ENCODE measurements around the gene KMT2D.

Gene KMT2D

DNA sequence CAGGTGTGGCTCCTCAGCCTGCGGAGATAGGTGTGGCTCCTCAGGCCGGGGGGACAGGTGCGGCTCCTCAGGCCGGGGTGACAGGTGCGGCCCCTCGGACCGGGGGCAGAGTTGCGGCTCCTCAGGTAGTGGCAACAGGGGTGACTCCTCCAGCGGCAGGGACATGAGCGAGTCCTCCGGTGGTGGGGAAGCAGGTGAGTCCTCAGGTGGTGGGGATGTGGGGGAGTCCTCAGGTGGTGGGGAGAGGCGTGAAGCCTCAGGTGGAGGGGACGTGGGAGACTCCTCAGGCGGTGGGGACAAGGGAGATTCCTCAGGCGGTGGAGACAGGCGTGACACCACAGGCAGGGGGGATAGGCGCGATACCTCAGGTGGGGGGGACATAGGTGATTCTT, 9.2 kb downstream of the KMT2D start:
- no peak overlapping the region for H3K27ac ChIP-seq (ENCODE audit: low read depth, low read length, severe bottlenecking)
- H3K36me3 ChIP-seq (ENCODE audit: control insufficient read depth, insufficient read depth, low read length): peaks cover 98% of the 10 kb centered on the region
- WGBS, 2 experiments (ENCODE audit: insufficient coverage in 2 of 2): 98% methylated on average over 9 to 18 of the region's 18 CpGs
- H3K4me3 ChIP-seq (ENCODE audit: extremely low read depth, insufficient read depth, low read length, poor library complexity, severe bottlenecking): no peak overlapping the region
- H3K9me3 ChIP-seq (ENCODE audit: control insufficient read depth, low read length): no peaks in the 10 kb centered on the region
- peaks cover 28% of the 10 kb centered on the region for H3K4me1 ChIP-seq (ENCODE audit: control insufficient read depth, insufficient read depth, low read length, poor library complexity, severe bottlenecking)

DNA sequence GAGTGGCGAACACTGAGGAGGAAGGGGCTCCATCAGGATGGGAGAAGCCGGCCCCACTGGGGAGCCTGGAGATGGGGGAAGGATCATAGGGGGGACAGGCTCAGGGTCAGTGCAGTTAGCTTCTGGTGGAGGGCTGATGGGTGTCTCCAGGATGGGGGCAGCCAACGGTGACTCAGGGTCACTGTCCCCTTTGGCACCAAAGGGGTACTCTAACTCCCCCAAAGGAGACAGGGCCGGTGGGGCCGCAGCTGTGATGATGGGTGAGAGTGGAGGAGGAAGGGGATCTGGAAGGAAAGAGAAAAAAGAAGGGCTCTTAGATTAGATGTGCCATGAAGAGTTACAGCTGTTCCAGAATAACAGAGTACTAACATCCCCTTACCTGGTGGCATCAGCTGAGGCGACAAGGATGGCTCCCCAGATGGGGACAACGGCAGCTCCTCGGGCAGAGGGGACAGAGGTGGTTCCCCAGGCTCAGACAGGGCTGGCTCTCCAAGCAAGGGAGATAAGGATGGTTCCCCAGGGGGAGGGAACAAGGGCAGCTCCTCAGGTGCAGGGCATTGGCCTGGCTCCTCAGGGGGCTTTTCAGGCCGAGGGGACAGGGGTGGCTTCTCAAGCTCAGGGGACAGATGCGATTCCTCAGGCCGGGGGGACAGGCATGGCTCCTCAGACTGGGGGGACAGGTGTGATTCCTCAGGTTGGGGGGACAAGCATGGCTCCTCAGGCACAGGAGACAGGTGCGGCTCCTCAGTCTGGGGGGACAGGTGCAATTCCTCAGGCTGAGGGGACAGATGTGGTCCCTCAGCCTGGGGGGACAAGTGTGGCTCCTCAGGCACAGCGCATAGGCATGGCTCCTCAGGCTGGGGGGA, 9.9 kb downstream of the KMT2D start:
- 92 to 93% methylated on average over 8 to 11 of the region's 13 CpGs for WGBS, 2 experiments (ENCODE audit: insufficient coverage in 2 of 2)
- Histone ChIP-seq H3K27ac (ENCODE audit: low read depth, low read length, severe bottlenecking) (no peak overlapping the region), H3K9me3 (ENCODE audit: control insufficient read depth, low read length) (no peaks in the 10 kb centered on the region), H3K36me3 (ENCODE audit: control insufficient read depth, insufficient read depth, low read length) (peaks cover 100% of the 10 kb centered on the region), H3K4me3 (ENCODE audit: extremely low read depth, insufficient read depth, low read length, poor library complexity, severe bottlenecking) (no peak overlapping the region), H3K4me1 (ENCODE audit: control insufficient read depth, insufficient read depth, low read length, poor library complexity, severe bottlenecking) (peaks cover 22% of the 10 kb centered on the region)

DNA sequence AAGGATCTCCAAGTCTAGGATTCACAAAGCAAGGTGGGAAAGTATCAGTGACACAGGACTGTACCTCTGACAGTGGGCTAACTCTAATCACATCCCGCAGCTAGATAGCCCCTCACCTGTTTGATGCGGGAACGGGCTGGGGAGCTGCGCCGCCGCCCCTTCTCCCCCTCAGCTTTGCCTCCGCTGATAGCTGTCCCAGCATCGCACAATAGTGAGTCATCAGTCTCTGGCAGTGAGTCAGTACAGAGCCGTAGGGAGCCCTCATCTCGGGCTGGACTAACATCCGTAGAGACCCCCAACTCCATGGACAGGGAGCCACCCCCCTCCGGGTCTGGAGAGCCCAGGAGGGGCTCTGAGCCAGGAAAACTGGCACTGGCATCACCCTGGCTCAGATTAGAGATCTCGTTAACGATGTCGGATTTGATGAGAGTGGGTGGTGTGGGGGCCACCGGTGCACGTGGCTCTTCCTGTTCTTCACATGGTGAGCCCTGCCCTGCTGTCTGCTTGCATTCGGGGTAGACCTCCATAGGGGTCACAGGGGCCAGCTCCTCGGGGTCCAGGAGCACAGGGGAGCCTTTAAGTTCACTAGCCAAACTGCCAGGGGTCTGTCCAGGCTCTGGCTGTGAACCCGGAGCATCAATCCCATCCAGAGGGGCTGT, 10.9 kb downstream of the KMT2D start:
- Histone ChIP-seq H3K27ac (ENCODE audit: low read depth, low read length, severe bottlenecking) (peak overlapping the region; percentile 26), H3K4me1 (ENCODE audit: control insufficient read depth, insufficient read depth, low read length, poor library complexity, severe bottlenecking) (peaks cover 20% of the 10 kb centered on the region), H3K36me3 (ENCODE audit: control insufficient read depth, insufficient read depth, low read length) (peaks cover 99% of the 10 kb centered on the region), H3K4me3 (ENCODE audit: extremely low read depth, insufficient read depth, low read length, poor library complexity, severe bottlenecking) (no peak overlapping the region), H3K9me3 (ENCODE audit: control insufficient read depth, low read length) (no peaks in the 10 kb centered on the region)
- 90% methylated on average over 16 to 20 of the region's 20 CpGs for WGBS, 2 experiments (ENCODE audit: insufficient coverage in 2 of 2)

DNA sequence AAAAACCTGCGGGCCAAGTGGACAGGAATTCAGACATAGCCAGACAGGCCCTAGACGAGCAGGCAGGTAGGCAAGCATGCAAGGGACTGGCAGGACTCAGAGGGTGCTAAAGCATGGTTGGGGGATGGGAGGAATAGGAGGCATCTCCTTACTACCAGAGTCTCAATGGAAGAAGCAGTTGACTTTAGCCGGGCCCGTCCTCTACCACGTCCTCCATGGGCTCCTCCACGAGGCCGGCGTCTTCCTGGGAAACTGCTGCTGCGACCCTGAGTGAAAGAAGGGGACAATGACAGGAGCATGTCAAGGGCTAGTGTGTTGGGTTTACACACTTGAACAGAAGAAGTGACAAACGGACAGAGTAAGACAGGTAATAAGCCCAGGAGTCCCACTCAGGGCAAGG, 11.6 kb downstream of the KMT2D start:
- Histone ChIP-seq H3K9me3 (ENCODE audit: control insufficient read depth, low read length) (no peaks in the 10 kb centered on the region), H3K4me3 (ENCODE audit: extremely low read depth, insufficient read depth, low read length, poor library complexity, severe bottlenecking) (no peak overlapping the region), H3K4me1 (ENCODE audit: control insufficient read depth, insufficient read depth, low read length, poor library complexity, severe bottlenecking) (peaks cover 20% of the 10 kb centered on the region), H3K36me3 (ENCODE audit: control insufficient read depth, insufficient read depth, low read length) (peaks cover 99% of the 10 kb centered on the region), H3K27ac (ENCODE audit: low read depth, low read length, severe bottlenecking) (no peak overlapping the region)
- WGBS, 2 experiments (ENCODE audit: insufficient coverage in 2 of 2): 98% methylated on average over 8 to 9 of the region's 10 CpGs

DNA sequence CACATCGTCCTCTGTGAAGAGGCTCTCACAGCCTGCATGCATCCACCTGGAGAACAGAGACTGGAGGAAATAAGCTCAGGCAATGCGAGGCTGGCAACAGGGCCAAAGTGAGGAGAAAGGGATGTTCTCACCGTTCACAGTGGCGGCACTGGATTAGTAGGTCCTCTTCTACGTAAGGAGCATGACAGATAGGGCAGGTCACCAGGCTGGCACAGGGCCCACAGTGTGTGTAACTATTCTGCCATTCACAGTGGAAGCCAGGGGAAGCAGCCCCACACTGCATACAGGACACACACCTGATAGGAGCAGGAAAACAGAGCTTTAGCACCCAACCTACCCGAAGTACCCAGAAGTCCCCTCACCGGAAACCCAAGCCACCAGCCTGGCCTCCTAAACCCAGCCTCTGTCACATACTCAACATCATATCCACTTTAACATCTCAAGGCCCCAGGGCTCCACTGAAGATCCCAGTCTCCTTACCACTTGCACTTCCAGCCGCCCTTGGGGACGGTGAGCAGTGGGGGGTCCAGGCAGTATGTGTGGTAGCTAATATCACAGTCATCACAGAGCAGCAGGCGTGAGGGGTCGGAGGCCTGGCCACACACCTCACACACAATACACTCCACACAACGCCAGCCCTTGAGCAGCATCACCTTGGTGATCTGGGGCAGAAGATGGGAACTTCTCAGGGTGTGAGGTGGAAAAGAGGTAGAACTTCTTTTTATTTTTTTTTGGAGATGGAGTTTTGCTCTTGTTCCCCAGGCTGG, 14.3 kb downstream of the KMT2D start:
- Histone ChIP-seq H3K4me3 (ENCODE audit: extremely low read depth, insufficient read depth, low read length, poor library complexity, severe bottlenecking) (no peak overlapping the region), H3K36me3 (ENCODE audit: control insufficient read depth, insufficient read depth, low read length) (peaks cover 99% of the 10 kb centered on the region), H3K4me1 (ENCODE audit: control insufficient read depth, insufficient read depth, low read length, poor library complexity, severe bottlenecking) (peaks cover 20% of the 10 kb centered on the region), H3K27ac (ENCODE audit: low read depth, low read length, severe bottlenecking) (no peak overlapping the region), H3K9me3 (ENCODE audit: control insufficient read depth, low read length) (no peaks in the 10 kb centered on the region)
- WGBS, 2 experiments (ENCODE audit: insufficient coverage in 2 of 2): 98 to 100% methylated on average over 7 of the region's 12 CpGs

DNA sequence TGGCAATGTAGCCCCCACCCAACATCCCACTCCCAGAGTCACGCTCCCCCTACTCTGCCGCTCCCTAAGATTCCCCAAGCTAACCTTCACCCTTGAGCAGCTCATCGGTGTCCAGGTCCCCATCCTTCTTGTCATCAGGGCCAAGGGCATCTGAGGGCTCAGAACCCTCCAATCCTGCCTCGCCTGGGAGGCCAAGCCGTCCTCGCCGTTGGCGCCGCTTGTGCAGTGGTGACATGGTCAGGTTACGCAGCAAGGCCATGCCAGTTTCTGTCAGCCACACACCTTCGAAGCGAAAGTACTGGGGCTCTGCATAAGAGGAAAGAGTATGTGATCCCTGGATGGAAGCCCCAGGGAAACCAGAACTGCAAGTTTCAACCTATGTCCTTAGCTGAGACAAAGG, 15.9 kb downstream of the KMT2D start:
- Histone ChIP-seq H3K36me3 (ENCODE audit: control insufficient read depth, insufficient read depth, low read length) (peaks cover 99% of the 10 kb centered on the region), H3K9me3 (ENCODE audit: control insufficient read depth, low read length) (no peaks in the 10 kb centered on the region), H3K4me1 (ENCODE audit: control insufficient read depth, insufficient read depth, low read length, poor library complexity, severe bottlenecking) (peaks cover 5% of the 10 kb centered on the region), H3K27ac (ENCODE audit: low read depth, low read length, severe bottlenecking) (no peak overlapping the region), H3K4me3 (ENCODE audit: extremely low read depth, insufficient read depth, low read length, poor library complexity, severe bottlenecking) (no peak overlapping the region)
- 98 to 99% methylated on average over 12 of the region's 12 CpGs for WGBS, 2 experiments (ENCODE audit: insufficient coverage in 2 of 2)

DNA sequence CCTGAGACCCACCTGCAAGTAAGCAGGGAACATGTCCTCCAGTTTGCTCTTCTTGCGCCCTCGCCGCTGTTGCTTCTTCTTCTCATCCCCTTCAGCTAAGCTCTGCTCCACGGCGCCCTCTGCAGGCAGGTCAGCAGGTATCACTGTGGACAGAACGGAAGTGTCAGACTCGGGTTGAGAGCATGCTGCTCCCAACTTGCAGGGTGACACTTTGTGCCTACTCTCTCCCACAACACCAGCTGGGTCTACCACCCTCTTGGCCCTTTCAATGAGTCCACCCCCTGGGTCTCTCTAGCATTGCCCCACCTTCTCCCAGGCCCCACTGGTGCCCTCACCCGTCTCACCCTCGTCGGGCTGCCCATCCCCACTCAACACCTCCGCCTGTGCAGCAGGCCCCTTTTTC, 16.7 kb downstream of the KMT2D start:
- Histone ChIP-seq H3K36me3 (ENCODE audit: control insufficient read depth, insufficient read depth, low read length) (peaks cover 99% of the 10 kb centered on the region), H3K9me3 (ENCODE audit: control insufficient read depth, low read length) (no peaks in the 10 kb centered on the region), H3K4me3 (ENCODE audit: extremely low read depth, insufficient read depth, low read length, poor library complexity, severe bottlenecking) (no peak overlapping the region), H3K4me1 (ENCODE audit: control insufficient read depth, insufficient read depth, low read length, poor library complexity, severe bottlenecking) (no peaks in the 10 kb centered on the region), H3K27ac (ENCODE audit: low read depth, low read length, severe bottlenecking) (no peak overlapping the region)
- 46 to 72% methylated on average over 7 to 11 of the region's 11 CpGs for WGBS, 2 experiments (ENCODE audit: insufficient coverage in 2 of 2)

DNA sequence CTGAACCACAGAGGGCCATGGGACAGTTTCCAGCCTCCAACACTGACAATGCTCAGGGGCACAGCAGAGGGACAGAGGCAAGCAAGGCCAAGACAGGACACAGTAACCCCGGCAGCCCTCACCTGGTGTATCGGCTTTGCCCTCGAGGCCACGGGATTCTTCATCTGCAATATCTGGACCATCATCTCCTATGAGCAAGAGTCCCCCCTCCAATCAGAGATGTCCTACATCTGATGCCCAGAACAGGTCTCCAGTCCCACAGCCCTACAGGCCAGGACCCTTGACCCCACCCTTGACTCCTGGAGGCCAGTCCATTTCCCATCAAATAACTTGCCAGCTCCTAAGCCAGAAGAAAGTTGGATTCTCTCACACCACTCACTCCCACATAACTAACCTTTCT, 17.4 kb downstream of the KMT2D start:
- H3K27ac ChIP-seq (ENCODE audit: low read depth, low read length, severe bottlenecking): no peak overlapping the region
- H3K4me3 ChIP-seq (ENCODE audit: extremely low read depth, insufficient read depth, low read length, poor library complexity, severe bottlenecking): no peak overlapping the region
- no peaks in the 10 kb centered on the region for H3K4me1 ChIP-seq (ENCODE audit: control insufficient read depth, insufficient read depth, low read length, poor library complexity, severe bottlenecking)
- 100% methylated on average over 2 of the region's 4 CpGs for WGBS, 2 experiments (ENCODE audit: insufficient coverage in 2 of 2)
- peaks cover 99% of the 10 kb centered on the region for H3K36me3 ChIP-seq (ENCODE audit: control insufficient read depth, insufficient read depth, low read length)
- H3K9me3 ChIP-seq (ENCODE audit: control insufficient read depth, low read length): no peaks in the 10 kb centered on the region

DNA sequence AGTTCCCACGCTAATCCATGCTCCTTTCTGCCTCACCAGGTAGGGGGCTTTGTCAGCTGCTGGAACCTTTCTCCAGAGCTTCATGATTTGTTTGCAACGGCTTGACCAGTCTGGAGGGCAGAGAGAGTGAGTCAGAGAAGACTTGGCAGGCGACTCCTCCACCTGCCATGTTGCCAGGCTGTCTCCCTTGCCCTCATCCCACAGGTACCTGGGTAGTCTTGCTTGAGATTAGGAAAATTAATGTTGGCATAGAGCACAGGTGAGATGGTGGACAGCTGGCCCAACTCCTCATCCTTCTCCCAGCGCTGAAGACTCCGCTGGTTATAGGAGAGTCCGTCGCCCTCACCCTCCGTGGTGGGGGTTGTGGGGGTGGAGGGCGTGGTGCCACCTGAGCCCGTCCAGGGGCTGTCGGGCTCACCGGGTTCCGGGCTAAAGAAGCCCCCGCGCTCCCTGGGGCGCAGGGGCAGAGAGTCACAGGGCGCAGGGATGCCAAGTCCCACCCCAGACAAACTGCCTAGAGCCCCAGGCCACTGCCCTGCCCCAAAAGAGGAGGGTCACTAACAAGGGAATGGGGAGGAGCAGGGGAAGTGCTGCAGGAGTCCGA, 18.6 kb downstream of the KMT2D start:
- no peak overlapping the region for H3K4me3 ChIP-seq (ENCODE audit: extremely low read depth, insufficient read depth, low read length, poor library complexity, severe bottlenecking)
- H3K36me3 ChIP-seq (ENCODE audit: control insufficient read depth, insufficient read depth, low read length): peaks cover 99% of the 10 kb centered on the region
- no peaks in the 10 kb centered on the region for H3K9me3 ChIP-seq (ENCODE audit: control insufficient read depth, low read length)
- no peak overlapping the region for H3K27ac ChIP-seq (ENCODE audit: low read depth, low read length, severe bottlenecking)
- WGBS, 2 experiments (ENCODE audit: insufficient coverage in 2 of 2): 91 to 95% methylated on average over 3 to 10 of the region's 18 CpGs
- H3K4me1 ChIP-seq (ENCODE audit: control insufficient read depth, insufficient read depth, low read length, poor library complexity, severe bottlenecking): no peaks in the 10 kb centered on the region

DNA sequence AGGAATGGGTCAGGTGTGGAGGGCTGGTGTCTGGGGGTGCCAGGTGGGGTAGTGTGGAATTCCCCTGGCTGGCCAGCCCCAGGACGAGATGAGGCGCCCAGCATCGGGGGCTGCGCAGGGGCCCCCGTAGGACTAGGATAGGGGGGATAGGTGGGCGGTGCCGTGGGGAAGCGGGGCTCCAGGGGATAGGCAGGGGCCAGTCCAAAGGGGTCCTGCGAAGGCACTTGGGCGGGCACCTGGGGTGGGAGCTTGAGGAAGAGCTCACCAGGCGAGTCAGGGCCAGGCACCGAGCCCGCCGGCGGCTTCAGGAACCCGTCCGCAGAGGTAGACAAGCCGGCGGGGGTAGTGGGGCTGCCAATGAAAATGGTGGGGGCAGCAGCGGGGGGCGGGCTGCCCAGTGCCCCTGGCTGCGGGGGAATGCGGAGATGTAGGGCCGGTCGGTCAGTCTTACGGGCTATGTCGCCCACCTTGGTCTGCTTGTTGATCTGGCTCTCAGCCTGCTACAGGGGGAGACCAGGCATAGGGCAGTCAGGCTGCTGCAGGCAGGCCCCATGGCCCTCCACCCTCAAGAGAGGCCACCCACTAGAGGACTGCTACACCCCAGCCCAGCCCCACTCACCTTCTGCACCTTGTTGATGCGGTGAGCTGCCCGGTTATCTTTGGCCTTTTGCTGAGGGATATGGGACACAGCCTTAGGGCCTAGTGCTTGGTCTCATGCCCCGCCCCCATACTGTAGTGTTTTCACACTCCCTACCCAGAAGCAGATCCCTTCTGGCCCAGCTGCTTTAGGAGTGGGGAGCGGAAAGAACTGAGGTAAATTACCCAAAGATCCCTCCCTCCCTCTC, 19.3 kb downstream of the KMT2D start:
- Histone ChIP-seq H3K9me3 (ENCODE audit: control insufficient read depth, low read length) (no peaks in the 10 kb centered on the region), H3K4me3 (ENCODE audit: extremely low read depth, insufficient read depth, low read length, poor library complexity, severe bottlenecking) (no peak overlapping the region), H3K36me3 (ENCODE audit: control insufficient read depth, insufficient read depth, low read length) (peaks cover 99% of the 10 kb centered on the region), H3K4me1 (ENCODE audit: control insufficient read depth, insufficient read depth, low read length, poor library complexity, severe bottlenecking) (no peaks in the 10 kb centered on the region), H3K27ac (ENCODE audit: low read depth, low read length, severe bottlenecking) (no peak overlapping the region)
- 95 to 96% methylated on average over 21 to 22 of the region's 31 CpGs for WGBS, 2 experiments (ENCODE audit: insufficient coverage in 2 of 2)
